Measurements from ENCODE around the gene UQCC5. TPM values are rescaled to one million over a fixed set of nuclear protein-coding genes. Genes with fewer than 3 reads are reported as not detected.
"Not testable (repeated sequence)": the region's sequence is repeated elsewhere in the genome, so short reads cannot be mapped to it uniquely, and the experiment has no call there.

Gene UQCC5
- total RNA-seq, 4 donors from 2014 or later, result 4.1 to 435 (median 51.9) TPM

- peak in 1 of 2 donors; percentile 14 for DNase-seq
- no peaks in the 10 kb centered on the region for H3K4me1 ChIP-seq
- H3K27ac ChIP-seq, result no peak overlapping the region
- TF ChIP-seq CTCF (IDR thresholded peaks at IDR 0.05), result no peak
- no peak for TF ChIP-seq POLR2A (IDR thresholded peaks at IDR 0.05)
- H3K36me3 ChIP-seq, result no peaks in the 10 kb centered on the region
- intact Hi-C loops (cut with DNase I; ENCODE audit: low total_unique reads), result no loop called here
- H3K9me3 ChIP-seq, result no peaks in the 10 kb centered on the region
- H3K27me3 ChIP-seq, result no peaks in the 10 kb centered on the region
- H3K4me3 ChIP-seq, result no peak overlapping the region
These were observed 12.8 kb upstream of the UQCC5 start for GRCh38 chr3:52523386-52524257.

GRCh38 chr3:52524258-52524751 lies 12.1 kb upstream of the UQCC5 start:
- intact Hi-C loops (cut with DNase I; ENCODE audit: low total_unique reads), result no loop called here
- H3K36me3 ChIP-seq, result no peaks in the 10 kb centered on the region
- no peak overlapping the region for H3K4me3 ChIP-seq
- no peaks in the 10 kb centered on the region for H3K27me3 ChIP-seq
- H3K9me3 ChIP-seq, result no peaks in the 10 kb centered on the region
- H3K27ac ChIP-seq, result peak overlapping the region; percentile 41 to 55
- peak in 1 of 2 donors; percentile 15 for DNase-seq
- H3K4me1 ChIP-seq, result no peaks in the 10 kb centered on the region
- no peak for TF ChIP-seq CTCF (IDR thresholded peaks at IDR 0.05)
- no peak for TF ChIP-seq POLR2A (IDR thresholded peaks at IDR 0.05)

- H3K36me3 ChIP-seq, result no peaks in the 10 kb centered on the region
- H3K4me3 ChIP-seq, result no peak overlapping the region
These were observed 11.4 kb upstream of the UQCC5 start for GRCh38 chr3:52524752-52525679.

GRCh38 chr3:52525680-52526561 lies 10.5 kb upstream of the UQCC5 start:
- peak overlapping the region; percentile 63 to 73 for H3K27ac ChIP-seq
- peak in 1 of 2 donors; percentile 13 for DNase-seq
- no peaks in the 10 kb centered on the region for H3K4me1 ChIP-seq
- H3K4me3 ChIP-seq, result no peak overlapping the region
- H3K9me3 ChIP-seq, result no peaks in the 10 kb centered on the region
- no peak for TF ChIP-seq POLR2A (IDR thresholded peaks at IDR 0.05)
- TF ChIP-seq CTCF (IDR thresholded peaks at IDR 0.05), result no peak
- intact Hi-C loops (cut with DNase I; ENCODE audit: low total_unique reads), result no loop called here
- H3K27me3 ChIP-seq, result no peaks in the 10 kb centered on the region
- no peaks in the 10 kb centered on the region for H3K36me3 ChIP-seq

More at GRCh38 chr3:52524752-52525679, 11.4 kb upstream of the UQCC5 start:
- no peaks in the 10 kb centered on the region for H3K27me3 ChIP-seq
- peak; percentile 41 to 44 for DNase-seq
- no peaks in the 10 kb centered on the region for H3K4me1 ChIP-seq
- no peaks in the 10 kb centered on the region for H3K9me3 ChIP-seq
- intact Hi-C loops (cut with DNase I; ENCODE audit: low total_unique reads), result no loop called here
- no peak for TF ChIP-seq CTCF (IDR thresholded peaks at IDR 0.05)
- H3K27ac ChIP-seq, result peak overlapping the region; percentile 63 to 73

GRCh38 chr3:52526671-52527038 lies 9.8 kb upstream of the UQCC5 start:
- H3K27ac ChIP-seq, result peak overlapping the region in 1 of 2 donors; percentile 73
- H3K27me3 ChIP-seq; intact Hi-C loops (cut with DNase I; ENCODE audit: low total_unique reads); H3K4me3 ChIP-seq; H3K4me1 ChIP-seq; H3K36me3 ChIP-seq; H3K9me3 ChIP-seq: not testable (repeated sequence)
- DNase-seq, result peak in 1 of 2 donors; percentile 1

Data from uterus (tissue), 4 donors.